Hepatocyte (in vitro differentiated cells): ENCODE data around the gene PLCB4. TPM values are rescaled to one million over a fixed set of nuclear protein-coding genes. Genes with fewer than 3 reads are reported as not detected.

Source experiments
- DNase-seq: peaks from one replicate; pipeline ENCODE4 v3.0.0-alpha.2; 2016; ENCODE audit warnings: low spot score
- H2AFZ ChIP-seq: fragments of 200-600 bp; sonication (generic); 2 replicates; pipeline ENCODE4 v1.6.0; 2016; ENCODE audit warnings: antibody characterized with exemption, mild to moderate bottlenecking
- H3K27ac ChIP-seq: fragments of 200-600 bp; sonication (generic); 2 replicates; pipeline ENCODE4 v1.5.1; 2016; ENCODE audit warnings: mild to moderate bottlenecking
- H3K27me3 ChIP-seq: fragments of 200-600 bp; sonication (generic); 2 replicates; pipeline ENCODE4 v1.6.1; 2016
- H3K36me3 ChIP-seq: fragments of 200-600 bp; sonication (generic); replicated peaks from 2 replicates; pipeline ENCODE4 v1.5.1; 2016; ENCODE audit warnings: low read depth; ENCODE audit not compliant: insufficient read depth
- H3K4me1 ChIP-seq: fragments of 200-600 bp; sonication (generic); 2 replicates; pipeline ENCODE4 v1.5.1; 2016; ENCODE audit warnings: mild to moderate bottlenecking, moderate library complexity; ENCODE audit not compliant: insufficient read depth
- H3K4me2 ChIP-seq: fragments of 200-600 bp; sonication (generic); 2 replicates; pipeline ENCODE4 v1.6.0; 2016
- H3K4me3 ChIP-seq: fragments of 200-600 bp; sonication (generic); 2 replicates; pipeline ENCODE4 v1.5.1; 2016; ENCODE audit warnings: mild to moderate bottlenecking
- H3K79me2 ChIP-seq: fragments of 200-600 bp; sonication (generic); 2 replicates; pipeline ENCODE4 v1.6.0; 2017; ENCODE audit warnings: mild to moderate bottlenecking
- H3K9me2 ChIP-seq: fragments of 200-600 bp; sonication (generic); replicated peaks from 2 replicates; pipeline ENCODE4 v1.6.0; 2017; ENCODE audit warnings: mild to moderate bottlenecking; ENCODE audit not compliant: insufficient read depth
- H3K9me3 ChIP-seq: fragments of 200-600 bp; sonication (generic); 2 replicates; pipeline ENCODE4 v1.5.1; 2016; ENCODE audit warnings: low read depth, mild to moderate bottlenecking
- H4K20me1 ChIP-seq: fragments of 200-600 bp; sonication (generic); 2 replicates; pipeline ENCODE4 v1.6.0; 2016; ENCODE audit warnings: mild to moderate bottlenecking; ENCODE audit not compliant: insufficient read depth, poor library complexity, severe bottlenecking
- CTCF ChIP-seq: fragments of 200-600 bp; sonication (generic); IDR thresholded peaks from 2 replicates; pipeline ENCODE4 v1.5.1; 2016; ENCODE audit warnings: antibody characterized with exemption, mild to moderate bottlenecking; ENCODE audit not compliant: poor library complexity
- EZH2 ChIP-seq: fragments of 200-600 bp; sonication (generic); IDR thresholded peaks from 2 replicates; pipeline ENCODE4 v1.6.1; 2016; ENCODE audit warnings: antibody characterized with exemption, mild to moderate bottlenecking, borderline replicate concordance
- EZH2phosphoT487 ChIP-seq: fragments of 200-600 bp; sonication (generic); IDR thresholded peaks from one replicate; pipeline ENCODE4 v1.6.1; 2018; ENCODE audit warnings: antibody characterized with exemption, mild to moderate bottlenecking, low read depth, moderate library complexity; ENCODE audit not compliant: unreplicated experiment, severe bottlenecking
- WGBS: methylation state at CpG from one replicate; pipeline ENCODE4 v1.1.6; 2016; ENCODE audit warnings: low lambda C conversion rate; ENCODE audit errors: missing lambda C conversion rate; 5-methylcytosine and 5-hydroxymethylcytosine counted together
- polyA plus RNA-seq: library from polyadenylated mRNA; unstranded; fragments of >200 nt; fragmentation: Nextera tagmentation; extraction: Ambion mirVana; gene quantifications from 2 replicates; pipeline ENCODE4 v1.2.1, GENCODE V29; 2016
- total RNA-seq: library from RNA; depleted of rRNA; stranded (reverse); fragments of >200 nt; gene quantifications from 2 replicates; pipeline ENCODE4 v1.2.3, GENCODE V29; 2014

Gene PLCB4
- total and polyA plus RNA-seq, 2 experiments from 2014 or later: 6.4 to 15.0 TPM

DNA sequence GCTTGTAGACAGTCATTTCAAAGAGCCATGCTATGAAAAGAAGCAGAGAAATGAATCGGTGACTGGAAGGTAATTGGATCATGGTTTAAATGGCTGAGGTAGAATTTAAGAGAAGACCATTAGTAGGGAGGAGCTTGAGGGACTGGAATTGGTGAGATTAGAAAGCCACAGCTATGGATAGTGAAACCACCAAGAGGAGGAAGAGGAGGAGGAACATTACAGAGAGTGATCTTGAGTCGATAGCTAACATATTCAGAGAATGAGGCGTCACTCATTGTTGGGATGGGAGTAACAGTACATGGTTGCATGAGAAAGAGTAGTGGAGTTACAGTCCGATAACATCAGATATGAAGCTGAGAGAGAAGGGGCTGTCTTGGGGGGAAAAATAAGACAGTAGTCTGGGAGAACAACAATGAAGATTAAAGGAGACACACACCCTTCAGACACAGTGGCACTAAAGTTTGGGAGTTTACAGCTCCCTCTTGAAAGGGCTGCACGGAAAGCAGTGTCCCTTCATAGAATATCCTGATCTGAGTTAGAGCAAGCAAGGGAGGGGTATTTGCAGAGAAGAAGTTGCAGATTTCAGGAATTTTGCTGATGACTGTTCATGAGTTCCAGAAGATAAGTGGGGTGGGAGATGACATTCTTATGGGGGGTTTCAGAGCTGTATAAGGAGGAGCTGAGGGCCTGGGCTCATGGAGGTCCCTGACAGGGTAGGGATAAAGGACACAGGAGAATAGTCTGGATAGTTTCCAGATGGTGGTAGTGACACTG lies 430.4 kb downstream of the PLCB4 start:
- Histone ChIP-seq H3K4me2 (no peak overlapping the region), H3K79me2 (no peaks in the 10 kb centered on the region), H3K4me3 (no peak overlapping the region), H3K9me2 (no peaks in the 10 kb centered on the region), H3K27ac (no peak overlapping the region), H3K27me3 (peaks cover 25% of the 10 kb centered on the region), H3K36me3 (no peaks in the 10 kb centered on the region), H4K20me1 (no peaks in the 10 kb centered on the region), H3K9me3 (no peaks in the 10 kb centered on the region), H2AFZ (no peak overlapping the region), H3K4me1 (no peaks in the 10 kb centered on the region)
- WGBS: 87% methylated on average over 5 of the region's 5 CpGs
- no peak for TF ChIP-seq CTCF
- no peak for TF ChIP-seq EZH2
- TF ChIP-seq EZH2phosphoT487: no peak
- no peak for DNase-seq

DNA sequence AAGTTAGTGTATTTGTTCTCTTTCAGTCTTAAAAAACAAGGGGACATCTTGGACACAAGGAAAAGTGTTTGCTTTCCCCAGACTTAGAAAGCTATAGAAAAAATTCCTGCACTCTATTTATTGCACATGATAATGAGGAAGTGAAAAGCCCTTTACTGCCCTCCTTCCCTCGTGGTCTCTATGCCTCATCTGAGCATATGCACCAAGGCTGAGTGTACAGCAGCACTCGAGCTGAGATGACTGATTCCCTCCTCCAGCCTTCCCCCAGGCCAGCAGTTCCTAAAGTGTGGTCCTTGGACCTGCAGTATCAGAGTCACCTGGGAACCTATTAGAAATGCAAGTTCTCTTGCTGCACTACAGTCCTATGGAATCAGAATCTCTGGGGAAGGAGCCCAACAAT lies 431.2 kb downstream of the PLCB4 start:
- no peaks in the 10 kb centered on the region for H3K9me2 ChIP-seq
- WGBS: 26% methylated on average over 2 of the region's 2 CpGs
- no peaks in the 10 kb centered on the region for H3K9me3 ChIP-seq
- H4K20me1 ChIP-seq: no peaks in the 10 kb centered on the region
- H3K4me2 ChIP-seq: no peak overlapping the region
- peaks cover 31% of the 10 kb centered on the region for H3K27me3 ChIP-seq
- no peak overlapping the region for H2AFZ ChIP-seq
- H3K4me3 ChIP-seq: no peak overlapping the region
- no peaks in the 10 kb centered on the region for H3K79me2 ChIP-seq
- H3K36me3 ChIP-seq: no peaks in the 10 kb centered on the region
- no peak overlapping the region for H3K27ac ChIP-seq
- peak; percentile 49 for DNase-seq
- TF ChIP-seq EZH2 (no peak), EZH2phosphoT487 (no peak), CTCF (no peak)
- H3K4me1 ChIP-seq: no peaks in the 10 kb centered on the region

- WGBS: 67% methylated on average over 2 of the region's 2 CpGs
- H3K9me3 ChIP-seq: no peaks in the 10 kb centered on the region
- H3K4me3 ChIP-seq: no peak overlapping the region
- peaks cover 45% of the 10 kb centered on the region for H3K27me3 ChIP-seq
- H3K4me2 ChIP-seq: no peak overlapping the region
- H3K9me2 ChIP-seq: no peaks in the 10 kb centered on the region
- no peaks in the 10 kb centered on the region for H3K36me3 ChIP-seq
- TF ChIP-seq CTCF (no peak), EZH2phosphoT487 (no peak), EZH2 (no peak)
- H3K79me2 ChIP-seq: no peaks in the 10 kb centered on the region
- no peaks in the 10 kb centered on the region for H3K4me1 ChIP-seq
- H4K20me1 ChIP-seq: no peaks in the 10 kb centered on the region
- H3K27ac ChIP-seq: no peak overlapping the region
- DNase-seq: no peak
- H2AFZ ChIP-seq: no peak overlapping the region
These were observed 432.6 kb downstream of the PLCB4 start for GRCh38 chr20:9501473-9501872.
